ENCODE results near the gene ITGAL. TPM values are rescaled to one million over a fixed set of nuclear protein-coding genes. Genes with fewer than 3 reads are reported as not detected.

Gene ITGAL
- total and polyA plus RNA-seq, 2 of the 8 experiments (the other 6 are each of a cell fraction or from before 2014, with no cell fraction given): not detected

- H2BK15ac ChIP-seq (ENCODE audit: low read length): peak within 1 kb of the TSS; percentile 81
- peak; percentile 90 for FAIRE-seq
- peaks cover 8 to 14% (median 9%) of the 10 kb centered on the region in 4 experiments; a peak in 7 of 8 replicates for H3K36me3 ChIP-seq (ENCODE audit: control insufficient read depth in 2 of 4, insufficient read depth in 4 of 4, low read length in 3 of 4)
- peak within 1 kb of the TSS; percentile 16 for H3K4ac ChIP-seq (replicated peaks; ENCODE audit: insufficient read length, low read depth, low read length)
- H2BK5ac ChIP-seq (ENCODE audit: low read depth, low read length): peak within 1 kb of the TSS; percentile 67; the same call in 1 of the 2 replicates
- H2BK20ac ChIP-seq (ENCODE audit: low read length): no peak within 1 kb of the TSS
- H3K9ac ChIP-seq (replicated peaks in 1 of 4; ENCODE audit: extremely low read depth in 1 of 4, low read depth in 3 of 4, low read length in 3 of 4): peak within 1 kb of the TSS; percentile 24 to 60 (median 46); a peak in 6 of 7 replicates
- CTCF ChIA-PET (ENCODE audit: partially characterized antibody): interaction anchor here (0.6 to 2.5 kb wide), 42 partner anchors 12 to 484 kb away, joined by 3 to 17 read pairs (median 5); partner anchors contain the start of genes ZNF689, ZNF747, ZNF764 and ZNF771
- H3K27ac ChIP-seq (ENCODE audit: low read depth, low read length): peak within 1 kb of the TSS; percentile 34; the same call in 1 of the 2 replicates
- peak within 1 kb of the TSS; percentile 55 to 83 for H3K4me2 ChIP-seq (ENCODE audit: insufficient read depth in 1 of 2, low read depth in 2 of 2, low read length in 2 of 2)
- no peaks in the 10 kb centered on the region for H3K27me3 ChIP-seq (replicated peaks in 1 of 4; ENCODE audit: control insufficient read depth in 3 of 4, extremely low read depth in 1 of 4, insufficient read depth in 3 of 4, low read length in 3 of 4)
- peaks cover 0 to 6% (median 4%) of the 10 kb centered on the region in 4 experiments; a peak in 4 of 7 replicates for H3K4me1 ChIP-seq (replicated peaks in 1 of 4; ENCODE audit: control insufficient read depth in 3 of 4, insufficient read depth in 4 of 4, low read length in 3 of 4)
- H3K4me3 ChIP-seq (ENCODE audit: extremely low read depth in 1 of 4, insufficient read depth in 2 of 4, low read depth in 3 of 4, low read length in 4 of 4): peak within 1 kb of the TSS; percentile 63 to 85 (median 80)
- peak within 1 kb of the TSS; percentile 91; the same call in 1 of the 2 replicates for H4K8ac ChIP-seq (ENCODE audit: extremely low read depth, insufficient read depth, low read length)
- H3K18ac ChIP-seq (ENCODE audit: extremely low read depth, low read length): peak within 1 kb of the TSS; percentile 62
- 3% methylated on average over 49 of the region's 49 CpGs; no CpG with 5 or more reads in 1 of the 2 experiments for WGBS, 2 experiments (ENCODE audit: extremely low coverage in 1 of 2, insufficient coverage in 1 of 2, insufficient read length in 1 of 2, insufficient replicate concordance in 2 of 2, low coverage in 1 of 2, low lambda C conversion rate in 2 of 2, missing lambda C conversion rate in 1 of 2)
- H4K20me1 ChIP-seq (replicated peaks in 1 of 2; ENCODE audit: control insufficient read depth in 1 of 2, insufficient read depth in 2 of 2, low read length in 2 of 2): peaks cover 2% of the 10 kb centered on the region in 2 experiments
- H2AFZ ChIP-seq (ENCODE audit: low read length): peak within 1 kb of the TSS; percentile 93
- H2BK120ac ChIP-seq (replicated peaks; ENCODE audit: low read depth, low read length): no peak within 1 kb of the TSS
- H3K9me3 ChIP-seq (ENCODE audit: insufficient read depth in 2 of 2, low read depth in 1 of 2, low read length in 1 of 2): no peaks in the 10 kb centered on the region
- no peak within 1 kb of the TSS for H3K56ac ChIP-seq (replicated peaks; ENCODE audit: insufficient read length, low read depth, low read length)
- peak within 1 kb of the TSS; percentile 16 for H4K5ac ChIP-seq (ENCODE audit: insufficient read length, low read depth, low read length)
- peak within 1 kb of the TSS; percentile 76 for H2BK12ac ChIP-seq (ENCODE audit: low read depth, low read length)
- H3K23me2 ChIP-seq (ENCODE audit: low read depth, low read length): peaks cover 7% of the 10 kb centered on the region; the same call in 1 of the 2 replicates
- POLR2A ChIA-PET (ENCODE audit: partially characterized antibody): interaction anchor here (0.5 to 2.3 kb wide), 18 partner anchors 12 to 226 kb away, joined by 3 to 15 read pairs (median 4); partner anchors contain the start of genes ZNF48, ZNF688, ZNF689 and ZNF747
- no peak within 1 kb of the TSS; the same call in 1 of the 2 replicates for H2AK5ac ChIP-seq (ENCODE audit: low read depth, low read length)
- peak; percentile 87 to 96 for DNase-seq (ENCODE audit: low read depth in 1 of 2, low spot score in 2 of 2)
- no peak within 1 kb of the TSS for H3K23ac ChIP-seq (ENCODE audit: insufficient read length)
- H4K91ac ChIP-seq (replicated peaks; ENCODE audit: insufficient read length, low read length): peak within 1 kb of the TSS; percentile 25
- H3K79me2 ChIP-seq (ENCODE audit: control insufficient read depth in 1 of 2, insufficient read depth in 2 of 2, low read length in 2 of 2): peaks cover 0 to 23% of the 10 kb centered on the region in 2 experiments; a peak in 2 of 4 replicates
- no peak within 1 kb of the TSS for H3K14ac ChIP-seq (ENCODE audit: insufficient read length)
- H3K79me1 ChIP-seq (ENCODE audit: low read depth, low read length): peaks cover 3% of the 10 kb centered on the region; the same call in 1 of the 2 replicates
- TF ChIP-seq YY1 (IDR thresholded peaks at IDR 0.05; ENCODE audit: low read depth, low read length): peak; percentile 46; the same call in 1 of the 2 replicates
- TF ChIP-seq SP2 (IDR thresholded peaks at IDR 0.05; ENCODE audit: low read length): peak; percentile 38; the same call in 1 of the 2 replicates
- no peak for TF ChIP-seq CHD1 (IDR thresholded peaks at IDR 0.05; ENCODE audit: low read depth, low read length)
- TF ChIP-seq FOSL1 (IDR thresholded peaks at IDR 0.05; ENCODE audit: insufficient read depth, low read depth, low read length): no peak
- TF ChIP-seq ZNF274 (IDR thresholded peaks at IDR 0.05; ENCODE audit: borderline replicate concordance, extremely low read depth, low read length): no peak
- TF ChIP-seq ATF2 (IDR thresholded peaks at IDR 0.05; ENCODE audit: low read length): peak; percentile 50; the same call in 1 of the 2 replicates
- no peak for TF ChIP-seq RXRA (IDR thresholded peaks at IDR 0.05; ENCODE audit: insufficient read depth, low read depth, low read length)
- TF ChIP-seq EZH2 (IDR thresholded peaks at IDR 0.05; ENCODE audit: low read depth, low read length, severe bottlenecking): no peak
Measured at GRCh38 chr16:30429678-30430427, 42.7 kb upstream of the ITGAL start, which contains the start of gene DCTPP1. TSS of gene DCTPP1 (minus strand) at chr16:30430030. CDS start at chr16:30429980, 50 bp downstream.
